ENCODE results near the gene CHRNE. TPM values are rescaled to one million over a fixed set of nuclear protein-coding genes. Genes with fewer than 3 reads are reported as not detected.
"Not testable (repeated sequence)": the region's sequence is repeated elsewhere in the genome, so short reads cannot be mapped to it uniquely, and the experiment has no call there.

CHRNE gene
- total RNA-seq, 1 donor from 2014 or later, result 0.41 TPM

DNA sequence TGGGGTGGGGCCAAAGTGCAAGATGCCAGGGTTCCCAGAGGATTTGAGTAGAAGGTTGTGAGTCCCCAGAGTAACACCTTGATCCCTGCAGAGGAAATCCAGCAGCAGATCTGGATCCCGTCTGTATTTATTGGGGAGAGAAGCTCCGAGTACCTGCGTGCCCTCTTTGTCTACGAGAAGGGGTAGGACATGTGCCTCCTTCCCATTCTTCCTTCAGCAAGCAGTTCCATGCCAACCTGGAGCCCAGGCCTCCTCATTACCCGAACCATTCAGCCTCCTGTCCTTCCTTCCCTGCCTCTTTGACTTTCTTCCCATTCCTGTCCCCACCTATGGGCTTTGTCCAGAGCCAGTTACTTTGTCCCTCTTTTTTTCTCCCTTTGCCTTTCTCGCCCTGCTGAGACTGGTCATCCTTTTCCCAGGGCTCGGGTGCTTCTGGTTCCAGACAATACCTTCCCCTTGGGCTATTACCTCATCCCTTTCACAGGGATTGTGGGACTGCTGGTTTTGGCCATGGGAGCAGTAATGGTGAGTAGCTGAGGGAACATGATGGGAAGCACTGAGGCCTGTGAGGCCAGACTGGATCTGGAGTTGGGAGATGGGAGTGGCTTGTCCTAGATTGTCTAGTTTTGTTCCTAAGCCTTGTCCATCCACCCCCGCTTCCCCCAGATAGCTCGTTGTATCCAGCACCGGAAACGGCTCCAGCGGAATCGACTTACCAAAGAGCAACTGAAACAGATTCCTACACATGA, 40.0 kb upstream of the CHRNE start:
- intact Hi-C loops (cut with DNase I), result no loop called here
- no peak for ATAC-seq

DNA sequence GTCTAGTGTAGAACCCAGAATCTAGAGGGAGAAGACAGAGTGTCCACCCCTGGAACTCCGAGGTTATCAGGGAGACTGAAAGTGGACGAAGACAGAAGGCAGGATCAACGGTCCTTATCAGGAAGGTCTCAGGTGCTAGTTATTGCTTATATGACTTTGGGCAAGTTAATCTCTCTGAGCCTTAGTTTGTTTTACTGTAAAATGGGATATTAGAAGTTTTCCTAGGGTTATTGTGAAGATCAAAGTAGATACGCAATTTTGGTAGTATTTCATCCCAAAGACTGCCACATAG, 38.4 kb upstream of the CHRNE start:
- DNase-seq (ENCODE audit: missing footprints) (no peak), ATAC-seq (no peak)
- intact Hi-C loops (cut with DNase I), result no loop called here

More for the DNA sequence above, 40.0 kb upstream of the CHRNE start:
- DNase-seq (ENCODE audit: missing footprints), result no peak

DNA sequence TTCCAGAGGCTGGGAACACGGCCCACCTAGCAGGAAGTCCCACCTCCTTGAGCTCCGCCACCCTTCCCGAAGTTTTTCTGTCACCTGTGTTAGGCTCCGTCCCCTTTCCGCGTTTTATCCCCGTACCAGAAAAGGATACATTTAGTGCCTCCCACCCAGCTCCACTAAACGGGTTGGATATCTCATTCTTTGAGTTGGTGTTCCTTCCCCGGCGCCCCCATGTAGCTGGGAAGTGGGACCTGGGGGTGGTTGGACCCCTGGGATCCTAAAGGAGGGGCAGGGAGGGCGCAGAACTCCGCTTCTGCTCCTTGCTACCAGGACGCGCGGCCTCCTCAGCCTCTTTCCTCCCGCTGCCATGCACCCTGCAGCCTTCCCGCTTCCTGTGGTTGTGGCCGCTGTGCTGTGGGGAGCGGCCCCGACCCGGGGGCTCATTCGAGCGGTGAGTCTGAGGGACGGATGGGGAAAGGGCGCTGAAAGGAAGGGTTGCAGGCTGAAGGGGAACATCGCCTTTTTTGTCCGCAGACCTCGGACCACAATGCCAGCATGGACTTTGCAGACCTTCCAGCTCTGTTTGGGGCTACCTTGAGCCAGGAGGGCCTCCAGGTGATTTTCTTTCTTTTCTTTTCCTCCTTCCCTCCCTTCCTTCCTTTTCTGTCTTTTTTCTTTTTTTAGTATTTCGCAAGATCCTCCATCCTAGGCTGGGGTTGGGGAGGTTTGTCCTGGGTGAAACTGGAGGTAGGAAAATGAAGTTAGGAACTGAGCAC, 37.8 kb upstream of the CHRNE start:
- DNase-seq (ENCODE audit: missing footprints) (peak; percentile 79), ATAC-seq (peak; percentile 73)
- intact Hi-C loops (cut with DNase I), result loop anchor here (1.0 kb wide), 2 partner anchors 8 to 27 kb away; partner anchors contain the start of genes PFN1 and SPAG7

DNA sequence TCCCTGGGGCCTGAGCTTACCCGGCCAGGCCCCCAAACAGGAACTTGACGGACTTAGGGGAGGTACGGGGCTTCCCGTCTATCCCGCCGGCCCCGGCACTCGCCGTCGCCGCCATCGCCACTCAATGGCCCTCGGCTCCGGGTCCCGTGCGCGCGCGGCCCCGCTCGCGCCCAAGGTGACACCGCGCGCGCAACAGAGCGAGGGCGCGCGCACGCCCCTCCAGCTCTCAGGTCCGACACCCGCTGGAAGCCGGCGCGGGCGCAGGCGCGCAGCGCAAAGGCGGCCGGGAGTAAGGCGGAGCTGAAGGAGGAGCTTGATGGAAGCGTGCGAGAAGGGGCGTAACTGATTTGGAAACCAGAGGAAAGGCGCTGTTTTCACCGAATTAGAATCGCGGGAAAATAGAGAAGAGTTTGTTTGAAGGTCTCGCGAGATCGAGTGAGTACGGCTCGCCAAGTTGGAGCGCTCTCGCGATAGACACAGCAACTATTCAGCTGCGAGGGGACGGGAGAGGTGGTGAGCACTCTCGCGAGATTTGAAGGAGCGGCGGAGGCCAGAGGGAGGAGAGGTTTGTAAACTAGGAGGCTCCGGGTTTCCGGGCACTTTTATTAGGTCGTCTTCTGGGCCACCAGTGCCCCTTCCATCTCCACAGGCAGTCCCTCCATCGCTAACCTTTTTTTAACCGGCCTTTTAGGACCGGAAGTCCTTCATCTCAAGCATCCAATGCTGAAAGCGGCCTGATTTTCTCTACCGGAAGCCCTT, 37.1 kb upstream of the CHRNE start, which contains the start of the genes RNF167 and SLC25A11:
TSS of gene RNF167 (plus strand) at position 473 of the 759 bp plus-strand sequence. CDS start 642 bp downstream, outside the sequence.
TSS of gene SLC25A11 (minus strand) at position 251 of the 759 bp plus-strand sequence. CDS start at position 115, 136 bp downstream.
- DNase-seq (ENCODE audit: missing footprints) (peak; percentile 97), ATAC-seq (peak; percentile 94)
- intact Hi-C loops (cut with DNase I), result loop anchor here (1.0 kb wide), 2 partner anchors 8 to 27 kb away; partner anchors contain the start of genes PFN1 and SPAG7

DNA sequence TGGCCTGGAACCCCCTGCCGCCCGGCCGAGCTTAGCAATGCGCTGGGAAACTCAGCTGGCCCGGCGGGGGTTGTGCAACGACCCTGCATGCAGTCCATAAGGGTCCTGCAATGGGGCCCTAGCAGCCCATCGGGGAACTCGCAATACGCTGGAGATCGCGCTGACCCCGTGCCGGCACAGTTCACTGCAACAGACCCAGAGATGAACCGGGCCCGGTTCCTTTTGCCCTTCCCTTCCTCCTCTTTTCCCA, 36.6 kb upstream of the CHRNE start:
- ATAC-seq (no peak), DNase-seq (ENCODE audit: missing footprints) (peak; percentile 76)
- intact Hi-C loops (cut with DNase I), result no loop called here

DNA sequence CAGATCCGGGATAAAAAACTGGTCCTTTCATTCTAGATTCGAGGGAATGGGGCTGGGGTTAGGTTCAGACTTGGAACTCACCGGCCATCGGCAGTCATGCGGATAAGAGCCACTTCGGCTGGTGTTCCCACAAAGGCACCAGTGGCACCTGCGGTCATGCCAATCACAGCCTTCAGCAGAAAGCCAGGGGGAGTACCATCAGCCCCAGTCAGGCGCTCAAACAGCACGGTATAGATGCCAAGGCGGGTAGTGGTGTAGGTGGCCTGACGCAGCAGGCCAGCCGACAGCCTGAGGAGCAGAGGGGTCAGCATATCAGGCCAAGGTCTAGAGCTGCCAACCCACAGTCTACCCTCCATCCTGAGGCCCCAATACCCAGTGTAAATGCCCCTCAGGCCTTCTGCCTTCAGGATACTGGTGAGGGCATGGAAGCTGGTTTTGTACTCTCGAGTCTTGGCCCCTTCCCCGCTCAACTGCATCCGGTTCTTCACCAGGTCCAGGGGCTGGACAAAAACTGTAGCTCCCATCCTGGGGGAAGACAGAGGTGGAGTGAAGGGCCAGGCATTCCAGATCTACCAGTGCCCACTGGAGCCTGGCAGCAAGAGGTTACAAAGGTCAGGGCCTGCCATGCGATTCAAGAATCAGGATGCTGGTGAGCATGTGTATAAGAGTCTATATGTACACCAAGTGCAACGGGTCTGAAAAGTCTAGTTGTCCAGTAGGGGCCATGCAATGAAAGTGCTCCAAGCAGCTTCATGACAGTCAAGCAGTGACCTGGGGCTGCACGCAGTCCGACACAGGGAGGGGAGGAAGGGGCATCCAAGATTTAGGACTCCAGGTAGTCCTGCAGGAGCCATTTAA, 36.0 kb upstream of the CHRNE start:
- intact Hi-C loops (cut with DNase I), result no loop called here
- ATAC-seq (no peak), DNase-seq (ENCODE audit: missing footprints) (no peak)

DNA sequence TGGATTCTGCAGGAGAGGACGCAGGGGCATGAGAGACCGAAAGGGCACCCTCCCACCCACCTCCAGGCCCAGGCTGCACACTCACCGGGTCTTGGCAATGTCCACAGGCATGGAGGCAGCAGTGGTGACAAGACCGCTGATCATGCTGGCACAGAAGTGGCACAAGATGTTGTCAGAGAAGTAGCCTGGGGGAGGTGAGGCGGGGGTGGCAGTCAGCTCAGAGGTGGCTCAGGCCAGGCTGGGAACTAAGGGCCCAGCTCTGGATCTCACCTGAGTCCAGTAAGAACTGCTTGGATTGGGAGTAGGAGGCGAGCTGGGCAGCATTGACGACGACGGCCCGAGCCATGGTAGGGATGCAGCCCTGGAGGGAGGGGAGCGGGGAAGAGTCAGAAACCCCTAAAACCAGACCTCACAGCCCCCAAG, 35.2 kb upstream of the CHRNE start:
- intact Hi-C loops (cut with DNase I), result no loop called here
- DNase-seq (ENCODE audit: missing footprints) (no peak), ATAC-seq (no peak)

DNA sequence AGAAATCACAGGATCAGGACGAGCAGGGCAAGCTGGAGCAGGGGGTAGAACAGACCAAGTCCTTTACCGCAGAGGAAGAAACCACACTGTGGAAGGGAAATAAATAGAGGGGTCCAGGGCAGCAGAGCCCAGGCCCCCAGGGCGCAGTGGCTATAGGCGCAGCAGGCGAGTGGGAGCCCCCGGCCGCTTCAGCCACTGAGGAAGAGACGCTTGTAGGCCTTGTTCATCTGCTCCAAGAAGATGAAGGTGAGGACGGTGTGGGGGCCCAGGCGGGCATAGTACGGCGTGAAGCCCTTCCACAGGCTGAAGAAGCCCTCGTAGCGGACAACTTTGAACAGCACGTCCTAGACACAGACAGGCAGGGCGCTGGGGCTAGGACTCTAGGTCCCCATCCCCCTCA, 34.7 kb upstream of the CHRNE start:
- ATAC-seq (no peak), DNase-seq (ENCODE audit: missing footprints) (no peak)
- intact Hi-C loops (cut with DNase I), result no loop called here

DNA sequence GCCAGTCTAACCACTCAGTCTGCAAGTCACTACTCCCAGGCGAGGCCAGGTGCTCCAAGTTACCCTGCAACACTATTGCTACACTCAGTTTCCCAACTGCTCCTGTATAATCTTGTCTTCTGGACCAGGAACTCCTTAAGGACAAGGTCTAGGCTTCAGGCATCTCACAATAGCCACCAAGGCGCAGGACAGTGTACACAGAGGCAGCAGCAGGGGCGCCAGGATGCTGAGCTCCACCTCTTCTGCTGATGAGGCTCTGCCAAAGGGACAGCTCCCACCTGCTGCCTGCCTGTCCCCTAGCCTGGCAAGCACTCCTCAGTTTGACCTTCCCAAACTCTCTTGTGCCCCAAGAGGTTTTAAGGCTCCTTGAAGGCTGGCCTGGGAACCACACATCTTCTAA, 33.5 kb upstream of the CHRNE start:
- DNase-seq (ENCODE audit: missing footprints), result no peak
- no peak for ATAC-seq
- intact Hi-C loops (cut with DNase I), result no loop called here

DNA sequence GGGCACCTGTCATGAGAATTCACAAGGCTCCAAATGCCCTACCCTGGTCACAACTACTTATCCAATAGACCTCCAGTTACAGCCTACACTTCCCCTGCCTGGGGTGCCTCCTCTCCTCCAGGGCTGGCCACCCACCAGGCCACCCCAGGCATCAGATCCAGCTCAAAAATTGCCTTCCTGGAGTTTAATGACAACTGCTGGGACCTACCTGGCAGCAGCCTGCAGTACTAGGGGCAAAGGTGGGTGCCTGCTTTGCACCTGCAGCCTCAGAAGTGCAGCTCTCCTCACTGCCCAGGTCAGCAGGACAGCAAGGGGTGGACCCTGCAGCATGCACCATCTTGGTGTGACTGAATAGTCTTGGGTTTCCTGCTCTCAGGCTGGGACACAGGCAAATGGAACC, 32.8 kb upstream of the CHRNE start:
- DNase-seq (ENCODE audit: missing footprints) (no peak), ATAC-seq (no peak)
- intact Hi-C loops (cut with DNase I), result no loop called here

DNA sequence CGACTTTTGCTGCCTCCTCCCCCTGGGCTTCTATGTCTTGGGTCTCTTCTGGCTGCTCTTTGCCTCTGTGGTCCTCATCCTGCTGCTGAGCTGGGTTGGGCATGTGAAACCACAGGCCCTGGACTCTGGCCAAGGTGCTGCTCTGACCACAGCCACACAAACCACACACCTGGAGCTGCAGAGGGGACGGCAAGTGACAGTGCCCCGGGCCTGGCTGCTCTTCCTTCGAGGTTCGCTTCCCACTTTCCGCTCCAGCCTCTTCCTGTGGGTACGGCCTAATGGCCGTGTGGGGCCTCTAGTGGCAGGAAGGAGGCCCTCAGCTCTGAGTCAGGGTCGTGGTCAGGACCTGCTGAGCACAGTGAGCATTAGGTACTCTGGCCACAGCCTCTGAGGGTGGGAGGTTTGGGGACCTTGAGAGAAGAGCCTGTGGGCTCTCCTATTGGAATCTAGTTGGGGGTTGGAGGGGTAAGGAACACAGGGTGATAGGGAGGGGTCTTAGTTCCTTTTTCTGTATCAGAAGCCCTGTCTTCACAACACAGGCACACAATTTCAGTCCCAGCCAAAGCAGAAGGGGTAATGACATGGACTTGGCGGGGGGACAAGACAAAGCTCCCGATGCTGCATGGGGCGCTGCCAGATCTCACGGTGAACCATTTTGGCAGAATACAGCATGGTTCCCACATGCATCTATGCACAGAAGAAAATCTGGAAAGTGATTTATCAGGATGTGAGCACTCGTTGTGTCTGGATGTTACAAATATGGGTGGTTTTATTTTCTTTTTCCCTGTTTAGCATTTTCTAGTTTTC, 31.5 kb upstream of the CHRNE start:
- intact Hi-C loops (cut with DNase I), result no loop called here
- DNase-seq (ENCODE audit: missing footprints) (no peak), ATAC-seq (peak; percentile 42)

DNA sequence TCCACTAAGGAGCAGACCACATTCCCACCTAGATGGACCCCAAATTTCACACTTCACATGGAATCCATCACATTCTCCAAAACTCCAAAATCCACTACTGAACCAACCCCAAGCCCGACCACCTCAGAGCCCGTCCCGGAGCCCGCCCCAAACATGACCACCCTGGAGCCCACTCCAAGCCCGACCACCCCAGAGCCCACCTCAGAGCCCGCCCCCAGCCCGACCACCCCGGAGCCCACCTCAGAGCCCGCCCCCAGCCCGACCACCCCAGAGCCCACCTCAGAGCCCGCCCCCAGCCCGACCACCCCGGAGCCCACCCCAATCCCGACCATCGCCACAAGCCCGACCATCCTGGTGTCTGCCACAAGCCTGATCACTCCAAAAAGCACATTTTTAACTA, 30.7 kb upstream of the CHRNE start:
- DNase-seq (ENCODE audit: missing footprints), result no peak
- intact Hi-C loops (cut with DNase I), result no loop called here
- no peak for ATAC-seq

DNA sequence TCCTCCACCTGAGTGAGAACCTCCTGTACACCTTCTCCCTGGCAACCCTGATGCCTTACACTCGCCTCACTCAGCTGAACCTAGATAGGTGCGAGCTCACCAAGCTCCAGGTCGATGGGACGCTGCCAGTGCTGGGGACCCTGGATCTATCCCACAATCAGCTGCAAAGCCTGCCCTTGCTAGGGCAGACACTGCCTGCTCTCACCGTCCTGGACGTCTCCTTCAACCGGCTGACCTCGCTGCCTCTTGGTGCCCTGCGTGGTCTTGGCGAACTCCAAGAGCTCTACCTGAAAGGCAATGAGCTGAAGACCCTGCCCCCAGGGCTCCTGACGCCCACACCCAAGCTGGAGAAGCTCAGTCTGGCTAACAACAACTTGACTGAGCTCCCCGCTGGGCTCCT, 29.9 kb upstream of the CHRNE start:
- DNase-seq (ENCODE audit: missing footprints) (no peak), ATAC-seq (no peak)
- intact Hi-C loops (cut with DNase I), result no loop called here

DNA sequence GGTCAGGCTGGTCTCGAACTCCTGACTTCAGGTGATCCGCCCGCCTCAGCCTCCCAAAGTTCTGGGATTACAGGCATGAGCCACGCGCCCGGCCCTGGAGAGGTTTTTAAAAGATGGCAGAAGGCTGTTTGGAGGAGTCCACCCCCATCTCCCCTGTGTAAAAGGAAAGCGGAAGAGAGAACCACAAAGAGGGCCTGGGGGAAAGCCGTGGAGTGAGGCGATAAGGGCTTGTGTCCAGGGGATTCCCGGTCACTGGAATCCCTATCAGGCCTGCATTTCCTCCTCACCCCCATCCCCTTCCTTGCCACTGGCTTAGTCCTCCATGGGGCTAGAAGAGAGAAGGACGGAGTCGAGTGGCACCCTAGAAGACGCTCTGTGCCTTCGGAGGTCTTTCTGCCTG, 29.1 kb upstream of the CHRNE start, which contains the start of gene GP1BA:
TSS of gene GP1BA (plus strand) at position 315 of the 400 bp plus-strand sequence. CDS start 328 bp downstream, outside the sequence.
- intact Hi-C loops (cut with DNase I), result no loop called here
- no peak for DNase-seq (ENCODE audit: missing footprints)
- ATAC-seq, result no peak

DNA sequence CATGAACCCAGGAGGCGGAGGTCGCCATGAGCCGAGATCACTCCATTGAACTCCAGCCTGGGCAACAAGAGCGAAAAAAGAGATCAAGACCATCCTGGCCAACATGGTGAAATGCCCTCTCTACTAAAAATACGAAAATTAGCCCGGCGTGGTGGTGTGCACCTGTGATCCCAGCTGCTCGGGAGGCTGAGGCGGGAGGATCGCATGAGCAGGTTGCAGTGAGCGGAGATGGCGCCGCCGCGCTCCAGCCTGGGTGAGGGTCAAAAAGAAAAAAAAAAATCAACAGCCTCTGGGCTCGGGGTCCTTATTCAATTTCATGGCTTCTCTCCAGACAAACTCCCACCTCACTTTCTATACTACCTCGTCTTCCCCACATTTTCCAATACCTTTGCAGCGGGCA, 26.0 kb upstream of the CHRNE start:
- no peak for ATAC-seq
- no peak for DNase-seq (ENCODE audit: missing footprints)
- intact Hi-C loops (cut with DNase I), result no loop called here

DNA sequence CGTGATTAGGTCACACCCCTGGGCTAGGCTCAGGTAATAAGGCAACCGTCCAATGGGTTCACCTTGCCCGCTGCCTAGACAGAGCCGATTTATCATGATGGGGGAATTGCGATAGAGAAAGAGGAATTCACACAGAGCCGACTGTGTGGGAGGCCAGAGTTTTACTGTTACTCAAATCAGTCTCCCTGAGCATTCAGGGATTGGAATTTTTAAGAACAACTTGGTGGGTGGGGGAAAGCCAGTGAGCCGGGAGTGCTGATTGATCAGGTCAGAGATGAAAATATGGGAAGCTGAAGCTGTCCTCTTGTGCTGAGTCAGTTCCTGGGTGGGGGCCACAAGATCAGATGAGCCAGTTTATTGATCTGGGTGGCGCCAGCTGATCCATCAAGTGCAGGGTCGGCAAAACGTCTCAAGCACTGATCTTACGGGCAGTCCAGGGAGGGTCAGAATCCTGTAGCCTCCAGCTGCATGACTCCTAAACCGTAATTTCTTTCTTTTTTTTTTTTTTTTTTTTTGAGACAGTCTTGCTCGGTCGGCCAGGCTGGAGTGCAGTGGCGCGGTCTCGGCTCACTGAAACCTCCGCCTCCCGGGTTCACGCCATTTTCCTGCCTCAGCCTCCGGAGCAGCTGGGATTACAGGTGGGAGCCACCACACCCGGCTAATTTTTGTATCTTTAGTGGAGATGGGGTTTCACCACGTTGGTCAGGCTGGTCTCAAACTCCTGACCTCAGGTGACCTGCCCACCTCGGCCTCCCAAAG, 23.9 kb upstream of the CHRNE start:
- intact Hi-C loops (cut with DNase I); ATAC-seq; DNase-seq (ENCODE audit: missing footprints): not testable (repeated sequence)

DNA sequence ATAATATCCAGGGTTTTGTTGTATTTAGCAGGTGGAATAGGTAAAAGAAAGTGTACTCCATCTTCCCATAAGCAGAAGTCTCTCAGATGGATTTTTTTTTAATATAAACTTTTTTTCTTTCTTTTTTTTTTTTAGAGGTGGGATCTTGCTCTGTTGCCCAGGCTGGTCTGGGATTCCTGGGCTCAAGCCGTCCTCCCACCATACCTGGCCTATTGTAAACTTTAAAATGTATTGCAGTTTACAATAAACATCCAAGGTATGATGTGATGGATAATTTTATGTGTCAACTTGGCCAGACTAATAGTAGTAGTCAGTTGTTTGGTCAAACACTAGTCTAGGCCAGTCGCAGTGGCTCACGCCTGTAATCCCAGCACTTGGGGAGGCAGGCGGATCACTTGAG, 18.4 kb upstream of the CHRNE start:
- intact Hi-C loops (cut with DNase I), result no loop called here
- DNase-seq (ENCODE audit: missing footprints), result no peak
- ATAC-seq, result no peak
